ENCODE results near the gene DAGLA. TPM values are rescaled to one million over a fixed set of nuclear protein-coding genes. Genes with fewer than 3 reads are reported as not detected.

The DAGLA gene
- total RNA-seq, 4 donors from 2014 or later, result 1.5 to 4.9 (median 3.8) TPM

DNA sequence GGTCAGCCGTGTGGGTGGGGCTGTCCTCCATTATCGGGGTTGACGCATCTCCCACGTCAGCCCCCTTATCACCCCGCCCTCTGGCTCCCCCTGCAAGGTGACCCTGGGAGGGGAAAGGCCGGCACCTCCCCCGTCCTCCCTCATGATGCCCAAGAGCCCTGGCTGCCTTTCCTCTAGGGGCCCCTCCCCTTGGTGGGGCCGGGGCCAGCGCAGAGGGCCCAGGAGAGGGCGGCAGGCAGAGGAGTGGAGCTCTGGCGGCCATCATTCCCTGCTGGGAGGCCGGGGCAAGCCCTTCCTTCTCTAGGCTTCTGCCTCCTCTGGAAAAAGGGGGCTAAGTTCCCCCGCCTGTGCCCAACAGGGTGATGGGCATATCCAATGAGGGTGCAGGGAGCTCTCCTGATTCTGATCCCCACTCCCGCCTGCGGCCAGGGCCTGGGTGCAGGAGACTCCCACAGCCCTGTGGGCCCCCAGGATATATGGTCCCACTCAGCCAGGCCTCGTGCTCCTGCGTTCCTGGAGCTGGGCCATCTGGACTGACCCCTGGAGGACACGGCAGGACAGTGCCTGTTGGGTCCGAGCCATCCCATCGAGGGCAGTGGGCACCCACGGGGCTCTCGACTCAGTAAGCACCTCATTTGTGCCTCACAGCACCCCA, 84.5 kb downstream of the DAGLA start:
- Histone ChIP-seq H3K9me3 (no peaks in the 10 kb centered on the region), H3K27ac (replicated peaks in 1 of 4) (no peak overlapping the region), H3K4me3 (no peak overlapping the region), H3K36me3 (no peaks in the 10 kb centered on the region), H3K4me1 (peaks cover 0 to 5% (median 2%) of the 10 kb centered on the region in 4 donors), H3K27me3 (peaks cover 0 to 49% (median 5%) of the 10 kb centered on the region in 4 donors)
- no peak for DNase-seq (ENCODE audit: extremely low spot score)
- WGBS, result 56% methylated on average over 10 of the region's 22 CpGs
- intact Hi-C loops (cut with DNase I), result no loop called here
- TF ChIP-seq POLR2AphosphoS5 (IDR thresholded peaks at IDR 0.05) (no peak), EP300 (IDR thresholded peaks at IDR 0.05) (no peak), POLR2A (IDR thresholded peaks at IDR 0.05; ENCODE audit: low read depth) (no peak)
- TF ChIP-seq, protein P1, sequence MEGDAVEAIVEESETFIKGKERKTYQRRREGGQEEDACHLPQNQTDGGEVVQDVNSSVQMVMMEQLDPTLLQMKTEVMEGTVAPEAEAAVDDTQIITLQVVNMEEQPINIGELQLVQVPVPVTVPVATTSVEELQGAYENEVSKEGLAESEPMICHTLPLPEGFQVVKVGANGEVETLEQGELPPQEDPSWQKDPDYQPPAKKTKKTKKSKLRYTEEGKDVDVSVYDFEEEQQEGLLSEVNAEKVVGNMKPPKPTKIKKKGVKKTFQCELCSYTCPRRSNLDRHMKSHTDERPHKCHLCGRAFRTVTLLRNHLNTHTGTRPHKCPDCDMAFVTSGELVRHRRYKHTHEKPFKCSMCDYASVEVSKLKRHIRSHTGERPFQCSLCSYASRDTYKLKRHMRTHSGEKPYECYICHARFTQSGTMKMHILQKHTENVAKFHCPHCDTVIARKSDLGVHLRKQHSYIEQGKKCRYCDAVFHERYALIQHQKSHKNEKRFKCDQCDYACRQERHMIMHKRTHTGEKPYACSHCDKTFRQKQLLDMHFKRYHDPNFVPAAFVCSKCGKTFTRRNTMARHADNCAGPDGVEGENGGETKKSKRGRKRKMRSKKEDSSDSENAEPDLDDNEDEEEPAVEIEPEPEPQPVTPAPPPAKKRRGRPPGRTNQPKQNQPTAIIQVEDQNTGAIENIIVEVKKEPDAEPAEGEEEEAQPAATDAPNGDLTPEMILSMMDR (IDR thresholded peaks at IDR 0.05), result no peak

DNA sequence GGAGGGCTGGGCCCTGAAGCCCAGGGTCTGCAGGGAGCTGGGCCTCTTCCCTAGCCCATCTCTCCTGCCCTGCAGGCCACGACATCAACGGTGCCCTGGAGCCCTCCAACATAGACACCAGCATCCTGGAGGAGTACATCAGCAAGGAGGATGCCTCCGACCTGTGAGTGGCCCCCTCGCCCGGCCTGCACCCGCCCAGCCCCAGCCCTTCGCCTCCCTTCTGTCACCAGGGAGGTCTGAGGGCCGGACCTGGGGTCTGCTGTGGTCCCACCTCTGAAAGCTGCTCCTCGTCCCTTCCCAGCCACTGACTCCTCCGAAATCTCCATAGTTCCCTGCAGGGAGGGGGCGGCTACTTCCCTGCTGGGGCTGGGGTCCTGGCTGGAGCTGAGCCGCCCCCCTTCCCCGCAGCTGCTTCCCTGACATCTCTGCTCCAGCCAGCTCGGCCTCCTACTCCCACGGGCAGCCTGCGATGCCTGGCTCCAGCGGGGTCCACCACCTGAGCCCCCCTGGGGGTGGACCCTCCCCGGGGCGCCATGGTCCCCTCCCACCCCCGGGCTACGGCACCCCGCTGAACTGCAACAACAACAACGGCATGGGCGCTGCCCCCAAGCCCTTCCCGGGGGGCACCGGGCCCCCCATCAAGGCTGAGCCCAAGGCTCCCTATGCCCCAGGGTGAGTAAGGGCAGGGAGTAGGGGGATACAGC, 85.5 kb downstream of the DAGLA start:
- no peak for TF ChIP-seq EP300 (IDR thresholded peaks at IDR 0.05)
- no peak for TF ChIP-seq POLR2A (IDR thresholded peaks at IDR 0.05; ENCODE audit: low read depth)
- TF ChIP-seq, protein P1 (IDR thresholded peaks at IDR 0.05), result no peak
- Histone ChIP-seq H3K4me1 (peaks cover 0 to 7% (median 3%) of the 10 kb centered on the region in 4 donors), H3K27ac (replicated peaks in 1 of 4) (no peak overlapping the region), H3K27me3 (peaks cover 0 to 44% (median 5%) of the 10 kb centered on the region in 4 donors), H3K36me3 (no peaks in the 10 kb centered on the region), H3K4me3 (no peak overlapping the region), H3K9me3 (no peaks in the 10 kb centered on the region)
- intact Hi-C loops (cut with DNase I), result no loop called here
- no peak for DNase-seq (ENCODE audit: extremely low spot score)
- 84% methylated on average over 6 of the region's 26 CpGs for WGBS

- DNase-seq (ENCODE audit: extremely low spot score), result no peak
- WGBS, result 61% methylated on average over 10 of the region's 13 CpGs
- Histone ChIP-seq H3K27me3 (peaks cover 0 to 37% (median 5%) of the 10 kb centered on the region in 4 donors), H3K4me3 (no peak overlapping the region), H3K4me1 (peaks cover 0 to 7% (median 3%) of the 10 kb centered on the region in 4 donors), H3K9me3 (no peaks in the 10 kb centered on the region), H3K36me3 (no peaks in the 10 kb centered on the region), H3K27ac (replicated peaks in 1 of 4) (no peak overlapping the region)
- intact Hi-C loops (cut with DNase I), result no loop called here
- no peak for TF ChIP-seq POLR2A (IDR thresholded peaks at IDR 0.05; ENCODE audit: low read depth)
- no peak for TF ChIP-seq EP300 (IDR thresholded peaks at IDR 0.05)
- TF ChIP-seq POLR2AphosphoS5 (IDR thresholded peaks at IDR 0.05), result no peak
- TF ChIP-seq, protein P1 (IDR thresholded peaks at IDR 0.05), result no peak
Observed at GRCh38 chr11:61766353-61766841, 86.2 kb downstream of the DAGLA start.

DNA sequence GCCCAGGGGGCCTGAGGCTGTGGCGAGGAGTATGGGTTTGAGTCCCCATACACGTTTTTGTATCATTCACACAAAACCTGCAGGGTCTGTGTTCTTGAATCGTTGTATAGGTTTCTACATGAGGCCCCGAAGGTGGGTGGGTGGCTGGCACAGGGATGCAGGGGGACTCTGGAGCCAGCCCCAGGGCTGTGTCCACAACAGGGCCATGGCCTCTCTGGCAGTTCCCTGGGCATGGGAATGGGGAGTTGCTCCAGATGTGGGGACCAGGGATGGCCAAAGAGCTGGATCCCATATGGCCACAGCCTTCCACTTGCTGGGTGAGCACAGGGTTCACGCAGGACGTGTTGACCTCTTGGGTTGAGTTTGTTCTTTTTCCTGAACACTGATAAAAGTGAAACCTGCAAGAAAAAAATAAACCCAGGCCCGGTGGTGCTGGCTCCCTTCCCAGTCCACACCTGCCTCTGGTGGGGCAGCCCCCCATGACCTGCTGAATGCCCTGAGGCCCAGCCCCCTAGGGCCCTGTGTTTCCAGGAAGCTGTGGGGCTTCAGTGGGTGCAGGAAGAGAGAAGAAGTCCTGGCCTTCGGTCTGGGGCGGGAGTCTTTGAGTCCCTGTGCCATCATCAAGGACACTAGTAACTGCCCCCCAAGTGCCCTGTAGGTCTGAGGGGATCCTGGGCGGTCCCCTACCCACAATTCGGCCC, 88.3 kb downstream of the DAGLA start:
- intact Hi-C loops (cut with DNase I), result no loop called here

More for the DNA sequence above, 88.3 kb downstream of the DAGLA start:
- Histone ChIP-seq H3K27ac (replicated peaks in 1 of 4) (no peak overlapping the region), H3K4me3 (no peak overlapping the region), H3K9me3 (no peaks in the 10 kb centered on the region), H3K4me1 (peaks cover 0 to 7% (median 3%) of the 10 kb centered on the region in 4 donors), H3K27me3 (peaks cover 0 to 16% (median 0%) of the 10 kb centered on the region in 4 donors), H3K36me3 (no peaks in the 10 kb centered on the region)
- TF ChIP-seq, protein P1 (IDR thresholded peaks at IDR 0.05), result no peak
- TF ChIP-seq POLR2A (IDR thresholded peaks at IDR 0.05; ENCODE audit: low read depth) (no peak), POLR2AphosphoS5 (IDR thresholded peaks at IDR 0.05) (no peak), EP300 (IDR thresholded peaks at IDR 0.05) (no peak)
- DNase-seq (ENCODE audit: extremely low spot score), result no peak
- 68% methylated on average over 9 of the region's 11 CpGs for WGBS
